Psoas muscle (tissue), 8 donors: ENCODE results near the gene DNAH9. TPM values are rescaled to one million over a fixed set of nuclear protein-coding genes. Genes with fewer than 3 reads are reported as not detected.

Experiments used
- ATAC-seq, 4 donors: fragments of 200-7000 bp; cut with Tn5 transposase; one replicate each; pipeline ENCODE4 v1.9.1; 2020; ENCODE audit warnings: moderate library complexity in 3 of 4, mild to moderate bottlenecking in 2 of 4
- DNase-seq, 2 donors: peaks; one replicate each; pipeline ENCODE4 v3.0.0-alpha.2; 2020
- H3K27ac ChIP-seq: fragments of 200-600 bp; one replicate; pipeline ENCODE4 v1.8.0; 2022
- H3K27me3 ChIP-seq, 3 donors: fragments of 200-600 bp in 1 of 3; one replicate each; pipeline versions ENCODE4 v1.6.1 to v1.8.0; 2013 to 2022; ENCODE audit warnings: low read length in 2 of 3, mild to moderate bottlenecking in 2 of 3, moderate library complexity in 1 of 3; ENCODE audit not compliant: insufficient read depth in 3 of 3
- H3K36me3 ChIP-seq, 2 donors: fragments of 200-600 bp in 1 of 2; one replicate each; pipeline versions ENCODE4 v1.6.1 to v1.8.0; 2013 to 2022; ENCODE audit warnings: low read depth in 1 of 2, mild to moderate bottlenecking in 1 of 2, moderate library complexity in 1 of 2; ENCODE audit not compliant: insufficient read depth in 1 of 2
- H3K4me1 ChIP-seq: fragments of 200-600 bp; one replicate; pipeline ENCODE4 v1.8.0; 2022
- H3K4me3 ChIP-seq: fragments of 200-600 bp; one replicate; pipeline ENCODE4 v1.8.0; 2022; ENCODE audit warnings: mild to moderate bottlenecking
- H3K9me3 ChIP-seq: fragments of 200-600 bp; one replicate; pipeline ENCODE4 v1.8.0; 2022
- CTCF ChIP-seq: fragments of 200-600 bp; IDR thresholded peaks from one replicate; pipeline ENCODE4 v1.8.0; 2022; ENCODE audit warnings: antibody characterized with exemption
- WGBS, 3 donors: extraction: QIAGEN DNeasy Blood & Tissue Kit; methylation state at CpG; one replicate each; pipeline versions ENCODE4 v1.1.6 to v1.1.7; 2013; 5-methylcytosine and 5-hydroxymethylcytosine counted together
- intact Hi-C, 2 donors: fragments of 100-400 bp; cut with DNase I; formaldehyde crosslinking; loops; one replicate each; pipeline versions ENCODE4 v1.11.0 to v1.14.2; 2022
- polyA plus RNA-seq, 3 donors: library from polyadenylated mRNA; stranded (reverse); fragments of 200-250 nt; gene quantifications; one replicate each; pipeline ENCODE4 v1.2.3, GENCODE V29; 2013
- total RNA-seq, 4 donors: library from RNA; stranded (reverse); fragmentation: NEBNext Ultra II Directional in 2 of 4; extraction: Animal tissue kit (Norgen Biotek cat#: 25700) in 2 of 4; gene quantifications; one replicate each; pipeline versions ENCODE4 v1.2.1 to v1.2.4, GENCODE V29; 2021 to 2023
- donor health status: healthy with polysubstance abuse.
- donor health status: DM: no; HTN: no; CAD: no; lungs with moderate emphysema.
- donor health status: Bipolar disorder and iron deficiency.
- donor health status: healthy.
- donor health status: DM: yes; HTN: yes; CAD: no.
- donor health status: DM: no; HTN: no; CAD: no.
- donor health status: DM: no; HTN: no; CAD: no.
- donor health status: DM: yes; HTN: yes; CAD: no.

Gene DNAH9
- total and polyA plus RNA-seq, 7 donors = 0.01 to 0.05 TPM; not detected in 5

- no peak for TF ChIP-seq CTCF
- intact Hi-C loops = no loop called here
- H3K9me3 ChIP-seq = no peaks in the 10 kb centered on the region
- no peaks in the 10 kb centered on the region for H3K36me3 ChIP-seq
- H3K4me3 ChIP-seq = no peak overlapping the region
- ATAC-seq (no peak), DNase-seq (no peak)
- 29 to 45% (median 36%) methylated on average over 5 of the region's 5 CpGs for WGBS, 3 donors
- no peaks in the 10 kb centered on the region for H3K27me3 ChIP-seq
- no peaks in the 10 kb centered on the region for H3K4me1 ChIP-seq
- no peak overlapping the region for H3K27ac ChIP-seq
These were observed 282.4 kb downstream of the DNAH9 start for GRCh38 chr17:11880714-11881113.

- no peak for TF ChIP-seq CTCF
- Histone ChIP-seq H3K27me3 (no peaks in the 10 kb centered on the region), H3K9me3 (no peaks in the 10 kb centered on the region), H3K4me1 (no peaks in the 10 kb centered on the region), H3K4me3 (no peak overlapping the region), H3K27ac (no peak overlapping the region), H3K36me3 (no peaks in the 10 kb centered on the region)
- intact Hi-C loops = no loop called here
- ATAC-seq = no peak
- DNase-seq = no peak
- 45 to 56% (median 50%) methylated on average over 3 of the region's 3 CpGs for WGBS, 3 donors
These were observed 284.4 kb downstream of the DNAH9 start for GRCh38 chr17:11882716-11883115.

GRCh38 chr17:11885051-11885450 is 286.8 kb downstream of the DNAH9 start:
- Histone ChIP-seq H3K4me3 (no peak overlapping the region), H3K27ac (no peak overlapping the region), H3K27me3 (no peaks in the 10 kb centered on the region), H3K36me3 (no peaks in the 10 kb centered on the region), H3K9me3 (no peaks in the 10 kb centered on the region), H3K4me1 (no peaks in the 10 kb centered on the region)
- DNase-seq (no peak), ATAC-seq (no peak)
- intact Hi-C loops = no loop called here
- TF ChIP-seq CTCF = no peak
- 58 to 74% (median 71%) methylated on average over 2 of the region's 2 CpGs for WGBS, 3 donors

GRCh38 chr17:11889266-11889665 is 291.0 kb downstream of the DNAH9 start:
- Histone ChIP-seq H3K4me1 (no peaks in the 10 kb centered on the region), H3K27ac (no peak overlapping the region), H3K27me3 (no peaks in the 10 kb centered on the region), H3K9me3 (no peaks in the 10 kb centered on the region), H3K36me3 (no peaks in the 10 kb centered on the region), H3K4me3 (no peak overlapping the region)
- 34 to 55% (median 34%) methylated on average over 5 of the region's 5 CpGs for WGBS, 3 donors
- no peak for DNase-seq
- intact Hi-C loops = no loop called here
- ATAC-seq = no peak
- TF ChIP-seq CTCF = no peak

GRCh38 chr17:11893862-11894261 is 295.6 kb downstream of the DNAH9 start:
- Histone ChIP-seq H3K36me3 (no peaks in the 10 kb centered on the region), H3K27ac (no peak overlapping the region), H3K4me1 (no peaks in the 10 kb centered on the region), H3K27me3 (no peaks in the 10 kb centered on the region), H3K9me3 (no peaks in the 10 kb centered on the region), H3K4me3 (no peak overlapping the region)
- no peak for TF ChIP-seq CTCF
- no peak for ATAC-seq
- intact Hi-C loops = no loop called here
- no peak for DNase-seq
- WGBS, 3 donors = 92 to 96% (median 94%) methylated on average over 4 of the region's 4 CpGs
